ENCODE results near the gene NAV3.

DNA sequence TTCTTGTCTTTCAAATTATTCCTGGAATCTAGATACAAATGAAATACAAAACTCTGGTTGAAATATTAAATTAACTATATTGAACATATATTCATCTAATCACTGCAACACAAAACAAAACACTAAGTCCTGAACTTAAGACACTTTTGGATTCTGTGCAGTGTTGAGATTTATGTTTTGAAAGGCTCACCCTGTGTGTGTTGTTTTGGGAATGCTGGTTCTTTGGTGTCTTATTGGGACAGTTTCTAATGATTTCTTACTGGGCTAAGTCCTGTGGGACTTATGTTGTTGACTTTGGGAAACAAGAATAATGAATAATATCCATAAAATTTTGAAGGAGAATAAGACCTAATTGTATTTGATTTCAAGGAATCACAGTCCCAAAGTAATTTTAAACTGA lies 153.2 kb downstream of the NAV3 start:
- TF ChIP-seq, protein P1, sequence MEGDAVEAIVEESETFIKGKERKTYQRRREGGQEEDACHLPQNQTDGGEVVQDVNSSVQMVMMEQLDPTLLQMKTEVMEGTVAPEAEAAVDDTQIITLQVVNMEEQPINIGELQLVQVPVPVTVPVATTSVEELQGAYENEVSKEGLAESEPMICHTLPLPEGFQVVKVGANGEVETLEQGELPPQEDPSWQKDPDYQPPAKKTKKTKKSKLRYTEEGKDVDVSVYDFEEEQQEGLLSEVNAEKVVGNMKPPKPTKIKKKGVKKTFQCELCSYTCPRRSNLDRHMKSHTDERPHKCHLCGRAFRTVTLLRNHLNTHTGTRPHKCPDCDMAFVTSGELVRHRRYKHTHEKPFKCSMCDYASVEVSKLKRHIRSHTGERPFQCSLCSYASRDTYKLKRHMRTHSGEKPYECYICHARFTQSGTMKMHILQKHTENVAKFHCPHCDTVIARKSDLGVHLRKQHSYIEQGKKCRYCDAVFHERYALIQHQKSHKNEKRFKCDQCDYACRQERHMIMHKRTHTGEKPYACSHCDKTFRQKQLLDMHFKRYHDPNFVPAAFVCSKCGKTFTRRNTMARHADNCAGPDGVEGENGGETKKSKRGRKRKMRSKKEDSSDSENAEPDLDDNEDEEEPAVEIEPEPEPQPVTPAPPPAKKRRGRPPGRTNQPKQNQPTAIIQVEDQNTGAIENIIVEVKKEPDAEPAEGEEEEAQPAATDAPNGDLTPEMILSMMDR (IDR thresholded peaks at IDR 0.05) = no peak
- TF ChIP-seq POLR2A (IDR thresholded peaks at IDR 0.05) (no peak), EP300 (IDR thresholded peaks at IDR 0.05) (no peak)
